Measurements from ENCODE around the gene TCOF1. TPM values are rescaled to one million over a fixed set of nuclear protein-coding genes. Genes with fewer than 3 reads are reported as not detected.

Gene TCOF1
- total RNA-seq, 2 experiments from 2014 or later: 79.0 to 81.3 TPM

GRCh38 chr5:150316320-150316719 is 41.2 kb upstream of the TCOF1 start:
- Mint-ChIP-seq H3K27me3 (ENCODE audit: low read depth) (peaks cover 10% of the 10 kb centered on the region), H3K9me3 (ENCODE audit: insufficient read depth) (no peaks in the 10 kb centered on the region), H3K27ac (no peak overlapping the region), H3K36me3 (ENCODE audit: low read depth) (no peaks in the 10 kb centered on the region), H3K4me3 (no peak overlapping the region), H3K4me1 (ENCODE audit: low read depth) (peaks cover 6% of the 10 kb centered on the region)
- DNase-seq (no peak), ATAC-seq (no peak)
- ChIA-PET POLR2A (no interaction called here), CTCF (no interaction called here)

- no peak for ATAC-seq
- Mint-ChIP-seq H3K27me3 (ENCODE audit: low read depth) (peaks cover 10% of the 10 kb centered on the region), H3K36me3 (ENCODE audit: low read depth) (no peaks in the 10 kb centered on the region), H3K27ac (no peak overlapping the region), H3K4me1 (ENCODE audit: low read depth) (peaks cover 6% of the 10 kb centered on the region), H3K4me3 (no peak overlapping the region), H3K9me3 (ENCODE audit: insufficient read depth) (no peaks in the 10 kb centered on the region)
- ChIA-PET POLR2A (no interaction called here), CTCF (no interaction called here)
- no peak for DNase-seq
These were observed 40.2 kb upstream of the TCOF1 start for GRCh38 chr5:150317048-150318003.

- no peaks in the 10 kb centered on the region for H3K36me3 Mint-ChIP-seq (ENCODE audit: low read depth)
- H3K4me1 Mint-ChIP-seq (ENCODE audit: low read depth): peaks cover 4% of the 10 kb centered on the region
- DNase-seq (no peak), ATAC-seq (no peak)
- ChIA-PET CTCF (no interaction called here), POLR2A (no interaction called here)
- H3K9me3 Mint-ChIP-seq (ENCODE audit: insufficient read depth): no peaks in the 10 kb centered on the region
- peaks cover 7% of the 10 kb centered on the region for H3K27me3 Mint-ChIP-seq (ENCODE audit: low read depth)
- no peak overlapping the region for H3K4me3 Mint-ChIP-seq
- no peak overlapping the region for H3K27ac Mint-ChIP-seq
These were observed 38.6 kb upstream of the TCOF1 start for GRCh38 chr5:150318613-150319483.

- Mint-ChIP-seq H3K27ac (no peak overlapping the region), H3K36me3 (ENCODE audit: low read depth) (no peaks in the 10 kb centered on the region), H3K27me3 (ENCODE audit: low read depth) (peaks cover 7% of the 10 kb centered on the region), H3K9me3 (ENCODE audit: insufficient read depth) (no peaks in the 10 kb centered on the region), H3K4me1 (ENCODE audit: low read depth) (no peaks in the 10 kb centered on the region), H3K4me3 (no peak overlapping the region)
- no peak for ATAC-seq
- DNase-seq: no peak
- POLR2A ChIA-PET: no interaction called here
- CTCF ChIA-PET: no interaction called here
These were observed 38.1 kb upstream of the TCOF1 start for GRCh38 chr5:150319484-150319790.

GRCh38 chr5:150320044-150320613 is 37.4 kb upstream of the TCOF1 start:
- peaks cover 7% of the 10 kb centered on the region for H3K27me3 Mint-ChIP-seq (ENCODE audit: low read depth)
- no peak overlapping the region for H3K27ac Mint-ChIP-seq
- H3K4me3 Mint-ChIP-seq: no peak overlapping the region
- no peaks in the 10 kb centered on the region for H3K36me3 Mint-ChIP-seq (ENCODE audit: low read depth)
- DNase-seq (no peak), ATAC-seq (no peak)
- no peaks in the 10 kb centered on the region for H3K9me3 Mint-ChIP-seq (ENCODE audit: insufficient read depth)
- H3K4me1 Mint-ChIP-seq (ENCODE audit: low read depth): no peaks in the 10 kb centered on the region
- ChIA-PET CTCF (interaction anchor here (0.6 to 0.9 kb wide), 2 partner anchors 14 to 29 kb away, joined by 3 read pairs; no protein-coding TSS in a partner anchor), POLR2A (interaction anchor here (0.8 to 1.0 kb wide), 2 partner anchors 63 to 622 kb away, joined by 4 read pairs; no protein-coding TSS in a partner anchor)

- peaks cover 10% of the 10 kb centered on the region for H3K27me3 Mint-ChIP-seq (ENCODE audit: low read depth)
- H3K36me3 Mint-ChIP-seq (ENCODE audit: low read depth): no peaks in the 10 kb centered on the region
- ATAC-seq (no peak), DNase-seq (no peak)
- CTCF ChIA-PET: interaction anchor here (0.9 to 1.2 kb wide), 2 partner anchors 11 to 30 kb away, joined by 3 to 4 read pairs; no protein-coding TSS in a partner anchor
- H3K27ac Mint-ChIP-seq: no peak overlapping the region
- no peaks in the 10 kb centered on the region for H3K4me1 Mint-ChIP-seq (ENCODE audit: low read depth)
- H3K9me3 Mint-ChIP-seq (ENCODE audit: insufficient read depth): no peaks in the 10 kb centered on the region
- POLR2A ChIA-PET: interaction anchor here (0.8 kb wide), 1 partner anchor 61 kb away, joined by 4 read pairs; no protein-coding TSS in a partner anchor
- H3K4me3 Mint-ChIP-seq: no peak overlapping the region
These were observed 36.3 kb upstream of the TCOF1 start for GRCh38 chr5:150321211-150321610.

- H3K36me3 Mint-ChIP-seq (ENCODE audit: low read depth): no peaks in the 10 kb centered on the region
- no peaks in the 10 kb centered on the region for H3K9me3 Mint-ChIP-seq (ENCODE audit: insufficient read depth)
- no peak for DNase-seq
- ChIA-PET CTCF (interaction anchor here (1.2 kb wide), 1 partner anchor 11 kb away, joined by 4 read pairs; no protein-coding TSS in a partner anchor), POLR2A (no interaction called here)
- no peak overlapping the region for H3K4me3 Mint-ChIP-seq
- H3K4me1 Mint-ChIP-seq (ENCODE audit: low read depth): no peaks in the 10 kb centered on the region
- no peak overlapping the region for H3K27ac Mint-ChIP-seq
- ATAC-seq: no peak
- H3K27me3 Mint-ChIP-seq (ENCODE audit: low read depth): peaks cover 10% of the 10 kb centered on the region
These were observed 35.7 kb upstream of the TCOF1 start for GRCh38 chr5:150321784-150322183.

GRCh38 chr5:150322202-150322601 is 35.3 kb upstream of the TCOF1 start:
- H3K9me3 Mint-ChIP-seq (ENCODE audit: insufficient read depth): no peaks in the 10 kb centered on the region
- no peak for DNase-seq
- ATAC-seq: no peak
- ChIA-PET POLR2A (no interaction called here), CTCF (no interaction called here)
- H3K36me3 Mint-ChIP-seq (ENCODE audit: low read depth): no peaks in the 10 kb centered on the region
- H3K4me3 Mint-ChIP-seq: no peak overlapping the region
- H3K27ac Mint-ChIP-seq: no peak overlapping the region
- H3K4me1 Mint-ChIP-seq (ENCODE audit: low read depth): no peaks in the 10 kb centered on the region
- peaks cover 11% of the 10 kb centered on the region for H3K27me3 Mint-ChIP-seq (ENCODE audit: low read depth)

- no peaks in the 10 kb centered on the region for H3K4me1 Mint-ChIP-seq (ENCODE audit: low read depth)
- no peaks in the 10 kb centered on the region for H3K36me3 Mint-ChIP-seq (ENCODE audit: low read depth)
- H3K4me3 Mint-ChIP-seq: no peak overlapping the region
- ATAC-seq (no peak), DNase-seq (no peak)
- no peak overlapping the region for H3K27ac Mint-ChIP-seq
- no peaks in the 10 kb centered on the region for H3K9me3 Mint-ChIP-seq (ENCODE audit: insufficient read depth)
- peaks cover 16% of the 10 kb centered on the region for H3K27me3 Mint-ChIP-seq (ENCODE audit: low read depth)
- ChIA-PET CTCF (no interaction called here), POLR2A (no interaction called here)
These were observed 34.4 kb upstream of the TCOF1 start for GRCh38 chr5:150323092-150323491.

GRCh38 chr5:150323819-150324218 is 33.7 kb upstream of the TCOF1 start:
- no peak for ATAC-seq
- no peaks in the 10 kb centered on the region for H3K36me3 Mint-ChIP-seq (ENCODE audit: low read depth)
- POLR2A ChIA-PET: no interaction called here
- H3K27me3 Mint-ChIP-seq (ENCODE audit: low read depth): peaks cover 13% of the 10 kb centered on the region
- no peak overlapping the region for H3K4me3 Mint-ChIP-seq
- H3K4me1 Mint-ChIP-seq (ENCODE audit: low read depth): no peaks in the 10 kb centered on the region
- no peak for DNase-seq
- no peaks in the 10 kb centered on the region for H3K9me3 Mint-ChIP-seq (ENCODE audit: insufficient read depth)
- H3K27ac Mint-ChIP-seq: no peak overlapping the region
- CTCF ChIA-PET: no interaction called here

GRCh38 chr5:150325426-150325825 is 32.1 kb upstream of the TCOF1 start:
- no peak for ATAC-seq
- ChIA-PET CTCF (no interaction called here), POLR2A (no interaction called here)
- Mint-ChIP-seq H3K27me3 (ENCODE audit: low read depth) (peaks cover 18% of the 10 kb centered on the region), H3K27ac (no peak overlapping the region), H3K4me3 (no peak overlapping the region), H3K9me3 (ENCODE audit: insufficient read depth) (no peaks in the 10 kb centered on the region), H3K36me3 (ENCODE audit: low read depth) (no peaks in the 10 kb centered on the region), H3K4me1 (ENCODE audit: low read depth) (peaks cover 4% of the 10 kb centered on the region)
- DNase-seq: no peak

GRCh38 chr5:150326707-150327106 is 30.8 kb upstream of the TCOF1 start:
- Mint-ChIP-seq H3K27ac (no peak overlapping the region), H3K4me1 (ENCODE audit: low read depth) (peaks cover 4% of the 10 kb centered on the region), H3K4me3 (no peak overlapping the region), H3K9me3 (ENCODE audit: insufficient read depth) (no peaks in the 10 kb centered on the region), H3K36me3 (ENCODE audit: low read depth) (no peaks in the 10 kb centered on the region), H3K27me3 (ENCODE audit: low read depth) (peaks cover 15% of the 10 kb centered on the region)
- ATAC-seq: no peak
- DNase-seq: no peak
- ChIA-PET POLR2A (no interaction called here), CTCF (no interaction called here)
